Neural progenitor cell (in vitro differentiated cells): ENCODE results near the gene KRTAP5-5. TPM values are rescaled to one million over a fixed set of nuclear protein-coding genes. Genes with fewer than 3 reads are reported as not detected.

Experiments used
- DNase-seq: peaks from one replicate; pipeline ENCODE4 v3.0.0-alpha.2; 2016; ENCODE audit warnings: low spot score
- H2AFZ ChIP-seq: fragments of 200-600 bp; sonication (generic); replicated peaks from 2 replicates; pipeline ENCODE4 v1.6.1; 2016; ENCODE audit warnings: antibody characterized with exemption
- H3F3A ChIP-seq: fragments of 200-600 bp; sonication (generic); 2 replicates; pipeline ENCODE4 v1.6.1; 2016; ENCODE audit warnings: antibody characterized with exemption, low read depth
- H3K27ac ChIP-seq: fragments of 200-600 bp; sonication (generic); 2 replicates; pipeline ENCODE4 v1.5.1; 2016; ENCODE audit warnings: mild to moderate bottlenecking
- H3K27me3 ChIP-seq: fragments of 200-600 bp; sonication (generic); 2 replicates; pipeline ENCODE4 v1.6.1; 2016; ENCODE audit warnings: mild to moderate bottlenecking, moderate library complexity
- H3K36me3 ChIP-seq: fragments of 200-600 bp; sonication (generic); 2 replicates; pipeline ENCODE4 v1.5.1; 2016
- H3K4me1 ChIP-seq: fragments of 200-600 bp; sonication (generic); 2 replicates; pipeline ENCODE4 v1.6.1; 2016; ENCODE audit warnings: mixed run types
- H3K4me2 ChIP-seq: fragments of 200-600 bp; sonication (generic); 2 replicates; pipeline ENCODE4 v1.6.1; 2016
- H3K4me3 ChIP-seq: fragments of 200-600 bp; sonication (generic); 2 replicates; pipeline ENCODE4 v1.5.1; 2016
- H3K79me2 ChIP-seq: fragments of 200-600 bp; sonication (generic); 2 replicates; pipeline ENCODE4 v1.6.1; 2016; ENCODE audit warnings: low read depth
- H3K9ac ChIP-seq: fragments of 200-600 bp; sonication (generic); 2 replicates; pipeline ENCODE4 v1.6.1; 2016
- H3K9me3 ChIP-seq: fragments of 200-600 bp; sonication (generic); 2 replicates; pipeline ENCODE4 v1.5.1; 2016; ENCODE audit warnings: low read depth
- H4K20me1 ChIP-seq: fragments of 200-600 bp; sonication (generic); 2 replicates; pipeline ENCODE4 v1.6.1; 2016; ENCODE audit warnings: low read depth
- H3K27ac Mint-ChIP-seq: 3 replicates; pipeline ENCODE4 v1.8.0; 2021; ENCODE audit warnings: mixed read lengths
- H3K27me3 Mint-ChIP-seq: 2 replicates; pipeline ENCODE4 v1.8.0; 2022; ENCODE audit warnings: low read depth, mild to moderate bottlenecking, inconsistent platforms, moderate library complexity, mixed read lengths; ENCODE audit not compliant: insufficient read depth
- H3K36me3 Mint-ChIP-seq: 3 replicates; pipeline ENCODE4 v1.8.0; 2021; ENCODE audit warnings: mixed read lengths
- H3K4me1 Mint-ChIP-seq: 3 replicates; pipeline ENCODE4 v1.8.0; 2021; ENCODE audit warnings: mixed read lengths
- H3K4me3 Mint-ChIP-seq: 3 replicates; pipeline ENCODE4 v1.8.0; 2021; ENCODE audit warnings: mild to moderate bottlenecking, moderate library complexity, mixed read lengths
- H3K9me3 Mint-ChIP-seq: 3 replicates; pipeline ENCODE4 v1.8.0; 2020; ENCODE audit warnings: mixed read lengths
- EZH2 ChIP-seq: fragments of 200-600 bp; sonication (generic); IDR thresholded peaks from 2 replicates; pipeline ENCODE4 v1.6.1; 2017; ENCODE audit warnings: antibody characterized with exemption, mild to moderate bottlenecking, moderate library complexity
- EZH2phosphoT487 ChIP-seq: fragments of 200-600 bp; sonication (generic); IDR thresholded peaks from 2 replicates; pipeline ENCODE4 v1.6.1; 2017; ENCODE audit warnings: antibody characterized with exemption
- total RNA-seq: library from RNA; depleted of rRNA; stranded (reverse); fragments of >200 nt; gene quantifications from 2 replicates; pipeline ENCODE4 v1.2.3, GENCODE V29; 2015; ENCODE audit warnings: low replicate concordance
- TF ChIP-seq, protein P1 (sequence below): fragments of 200-600 bp; sonication (generic); IDR thresholded peaks from 2 replicates; pipeline ENCODE4 v1.5.1; 2017; ENCODE audit warnings: antibody characterized with exemption, mild to moderate bottlenecking

KRTAP5-5 gene
- total RNA-seq, 1 donor from 2014 or later: not detected

- no peak overlapping the region for H3K27ac Mint-ChIP-seq
- H3K4me3 ChIP-seq: no peak overlapping the region
- no peaks in the 10 kb centered on the region for H3K9me3 Mint-ChIP-seq
- H3K9ac ChIP-seq: no peak overlapping the region
- H3K36me3 ChIP-seq: no peaks in the 10 kb centered on the region
- H3K4me1 ChIP-seq: peaks cover 17% of the 10 kb centered on the region
- no peak overlapping the region for H3K4me3 Mint-ChIP-seq
- H3K79me2 ChIP-seq: no peaks in the 10 kb centered on the region
- no peaks in the 10 kb centered on the region for H3K36me3 Mint-ChIP-seq
- peaks cover 1% of the 10 kb centered on the region for H3K27me3 Mint-ChIP-seq
- H3K4me1 Mint-ChIP-seq: peaks cover 9% of the 10 kb centered on the region
- no peak overlapping the region for H2AFZ ChIP-seq
- H3K9me3 ChIP-seq: no peaks in the 10 kb centered on the region
- no peak for DNase-seq
- peaks cover 19% of the 10 kb centered on the region for H3K27me3 ChIP-seq
- H4K20me1 ChIP-seq: no peaks in the 10 kb centered on the region
- H3K4me2 ChIP-seq: no peak overlapping the region
- H3F3A ChIP-seq: peaks cover 4% of the 10 kb centered on the region
- no peak overlapping the region for H3K27ac ChIP-seq
- TF ChIP-seq EZH2 (no peak), EZH2phosphoT487 (no peak)
- TF ChIP-seq, protein P1, sequence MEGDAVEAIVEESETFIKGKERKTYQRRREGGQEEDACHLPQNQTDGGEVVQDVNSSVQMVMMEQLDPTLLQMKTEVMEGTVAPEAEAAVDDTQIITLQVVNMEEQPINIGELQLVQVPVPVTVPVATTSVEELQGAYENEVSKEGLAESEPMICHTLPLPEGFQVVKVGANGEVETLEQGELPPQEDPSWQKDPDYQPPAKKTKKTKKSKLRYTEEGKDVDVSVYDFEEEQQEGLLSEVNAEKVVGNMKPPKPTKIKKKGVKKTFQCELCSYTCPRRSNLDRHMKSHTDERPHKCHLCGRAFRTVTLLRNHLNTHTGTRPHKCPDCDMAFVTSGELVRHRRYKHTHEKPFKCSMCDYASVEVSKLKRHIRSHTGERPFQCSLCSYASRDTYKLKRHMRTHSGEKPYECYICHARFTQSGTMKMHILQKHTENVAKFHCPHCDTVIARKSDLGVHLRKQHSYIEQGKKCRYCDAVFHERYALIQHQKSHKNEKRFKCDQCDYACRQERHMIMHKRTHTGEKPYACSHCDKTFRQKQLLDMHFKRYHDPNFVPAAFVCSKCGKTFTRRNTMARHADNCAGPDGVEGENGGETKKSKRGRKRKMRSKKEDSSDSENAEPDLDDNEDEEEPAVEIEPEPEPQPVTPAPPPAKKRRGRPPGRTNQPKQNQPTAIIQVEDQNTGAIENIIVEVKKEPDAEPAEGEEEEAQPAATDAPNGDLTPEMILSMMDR: no peak
These were observed 50.3 kb downstream of the KRTAP5-5 start for GRCh38 chr11:1679881-1680280.

Other genes with a start within 250 kb of the KRTAP5-5 start
- 8.2 and 13.8 TPM in 2 replicates for gene BRSK2, start 239.8 kb upstream of the KRTAP5-5 start, total RNA-seq
- gene MOB2, start 143.0 kb upstream of the KRTAP5-5 start, total RNA-seq: 8.0 and 17.6 TPM in 2 replicates
- 0.09 and 0.28 TPM in 2 replicates for gene DUSP8, start 57.5 kb upstream of the KRTAP5-5 start, total RNA-seq
- not detected in 2 replicates for gene KRTAP5-1, start 44.5 kb upstream of the KRTAP5-5 start, total RNA-seq
- gene KRTAP5-2, start 31.5 kb upstream of the KRTAP5-5 start, total RNA-seq: not detected in 2 replicates
- not detected in 2 replicates for gene KRTAP5-3, start 21.3 kb upstream of the KRTAP5-5 start, total RNA-seq
- not detected in 2 replicates for gene KRTAP5-4, start 7.6 kb upstream of the KRTAP5-5 start, total RNA-seq
- gene KRTAP5-6, start 67.4 kb downstream of the KRTAP5-5 start, total RNA-seq: not detected in 2 replicates
- gene IFITM10, start 120.8 kb downstream of the KRTAP5-5 start, total RNA-seq: 0.34 TPM in 1 of 2 replicates, not detected in the other
- gene CTSD, start 134.2 kb downstream of the KRTAP5-5 start, total RNA-seq: 38.2 and 94.6 TPM in 2 replicates
- gene SYT8, start 205.2 kb downstream of the KRTAP5-5 start, total RNA-seq: not detected in 2 replicates
- gene TNNI2, start 209.2 kb downstream of the KRTAP5-5 start, total RNA-seq: 1.2 and 2.6 TPM in 2 replicates
- not detected in 2 replicates for gene LSP1, start 223.3 kb downstream of the KRTAP5-5 start, total RNA-seq